Trophoblast cell (in vitro differentiated cells and primary cell): Measurements from ENCODE around the gene EHD3. TPM values are rescaled to one million over a fixed set of nuclear protein-coding genes. Genes with fewer than 3 reads are reported as not detected.
A peak's percentile ranks its signal among the peaks of the same experiment; 100 is the strongest.

ENCODE experiments used
- DNase-seq, 2 donors: peaks; one replicate each; pipeline ENCODE4 v3.0.0-alpha.2; 2016
- H2AFZ ChIP-seq: 2 replicates; pipeline ENCODE4 v1.6.1; 2013; ENCODE audit warnings: low read length, moderate library complexity, mild to moderate bottlenecking; ENCODE audit not compliant: insufficient read depth, poor library complexity
- H2AK5ac ChIP-seq: 2 replicates; pipeline ENCODE4 v1.6.1; 2013; ENCODE audit warnings: mild to moderate bottlenecking, low read length
- H2BK120ac ChIP-seq: 2 replicates; pipeline ENCODE4 v1.6.1; 2013; ENCODE audit warnings: low read length, mild to moderate bottlenecking, moderate library complexity; ENCODE audit not compliant: insufficient read depth, poor library complexity
- H2BK12ac ChIP-seq: 2 replicates; pipeline ENCODE4 v1.6.1; 2013; ENCODE audit warnings: mild to moderate bottlenecking, low read length, moderate library complexity
- H2BK5ac ChIP-seq: 2 replicates; pipeline ENCODE4 v1.6.1; 2013; ENCODE audit warnings: low read length, low read depth, moderate library complexity, mild to moderate bottlenecking; ENCODE audit not compliant: poor library complexity
- H3K14ac ChIP-seq: 2 replicates; pipeline ENCODE4 v1.6.1; 2013; ENCODE audit warnings: mild to moderate bottlenecking, low read length
- H3K18ac ChIP-seq: 2 replicates; pipeline ENCODE4 v1.6.1; 2013; ENCODE audit warnings: mild to moderate bottlenecking, low read length
- H3K23ac ChIP-seq: 2 replicates; pipeline ENCODE4 v1.6.1; 2013; ENCODE audit warnings: low read length
- H3K27ac ChIP-seq: 2 replicates; pipeline ENCODE4 v1.5.1; 2013; ENCODE audit warnings: low read depth, mild to moderate bottlenecking, inconsistent platforms, low read length, moderate library complexity
- H3K27me3 ChIP-seq: 2 replicates; pipeline ENCODE4 v1.6.1; 2013; ENCODE audit warnings: inconsistent platforms, mild to moderate bottlenecking, low read length, moderate library complexity; ENCODE audit not compliant: insufficient read depth
- H3K36me3 ChIP-seq, 2 experiments: 1 replicate in 1 of 2; 2 replicates in 1 of 2; pipeline ENCODE4 v1.6.1; 2013; ENCODE audit warnings: low read length in 2 of 2, mild to moderate bottlenecking in 2 of 2, moderate library complexity in 1 of 2; ENCODE audit not compliant: insufficient read depth in 2 of 2, control insufficient read depth in 1 of 2
- H3K4ac ChIP-seq: 2 replicates; pipeline ENCODE4 v1.6.1; 2013; ENCODE audit warnings: low read depth, mild to moderate bottlenecking, low read length, moderate library complexity
- H3K4me1 ChIP-seq, 2 experiments: 1 replicate in 1 of 2; 2 replicates in 1 of 2; pipeline ENCODE4 v1.6.1; 2013; ENCODE audit warnings: low read length in 2 of 2, mild to moderate bottlenecking in 2 of 2, moderate library complexity in 1 of 2; ENCODE audit not compliant: insufficient read depth in 2 of 2, control insufficient read depth in 1 of 2
- H3K4me2 ChIP-seq: 2 replicates; pipeline ENCODE4 v1.6.1; 2013; ENCODE audit warnings: inconsistent platforms, mild to moderate bottlenecking, low read length, moderate library complexity
- H3K4me3 ChIP-seq: 2 replicates; pipeline ENCODE4 v1.5.1; 2013; ENCODE audit warnings: mild to moderate bottlenecking, low read depth, low read length, inconsistent platforms
- H3K79me1 ChIP-seq: one replicate; pipeline ENCODE4 v1.6.1; 2013; ENCODE audit warnings: low read length
- H3K79me2 ChIP-seq: 2 replicates; pipeline ENCODE4 v1.6.1; 2013; ENCODE audit warnings: low read length, mild to moderate bottlenecking; ENCODE audit not compliant: control insufficient read depth, insufficient read depth, poor library complexity
- H3K9ac ChIP-seq: 2 replicates; pipeline ENCODE4 v1.6.1; 2013; ENCODE audit warnings: mild to moderate bottlenecking, low read length
- H3K9me3 ChIP-seq: 2 replicates; pipeline ENCODE4 v1.6.1; 2013; ENCODE audit warnings: low read depth, mild to moderate bottlenecking, control low read depth, inconsistent platforms, low read length; ENCODE audit not compliant: insufficient read depth
- H4K12ac ChIP-seq: 2 replicates; pipeline ENCODE4 v1.6.1; 2013; ENCODE audit warnings: low read depth, mild to moderate bottlenecking, low read length, moderate library complexity
- H4K8ac ChIP-seq: 2 replicates; pipeline ENCODE4 v1.6.1; 2013; ENCODE audit warnings: low read depth, mild to moderate bottlenecking, low read length, moderate library complexity
- H4K91ac ChIP-seq: one replicate; pipeline ENCODE4 v1.6.1; 2013; ENCODE audit warnings: low read depth, mild to moderate bottlenecking, low read length, moderate library complexity
- WGBS: extraction: QIAGEN DNeasy Blood & Tissue Kit; methylation state at CpG from one replicate; pipeline ENCODE4 v1.1.7; 2013; ENCODE audit warnings: missing lambda C conversion rate; ENCODE audit not compliant: insufficient read length, insufficient coverage; ENCODE audit errors: extremely low coverage; 5-methylcytosine and 5-hydroxymethylcytosine counted together
- polyA plus RNA-seq: library from polyadenylated mRNA; stranded (reverse); fragments of 200-250 nt; gene quantifications from 2 replicates; pipeline ENCODE4 v1.2.3, GENCODE V29; 2013

The EHD3 gene
- 26.5 and 29.5 TPM in 2 replicates for polyA plus RNA-seq

- Histone ChIP-seq H3K27me3 (no peaks in the 10 kb centered on the region), H2AK5ac (no peak within 1 kb of the TSS), H3K18ac (peak within 1 kb of the TSS; percentile 66), H4K91ac (peak within 1 kb of the TSS; percentile 64), H4K8ac (peak within 1 kb of the TSS; percentile 67), H2BK12ac (no peak within 1 kb of the TSS), H2BK120ac (peak within 1 kb of the TSS; percentile 49), H3K4me1 (peaks cover 17 to 19% of the 10 kb centered on the region in 2 experiments), H3K9me3 (no peaks in the 10 kb centered on the region), H3K14ac (peak within 1 kb of the TSS; percentile 43), H3K27ac (peak within 1 kb of the TSS; percentile 19), H3K9ac (peak within 1 kb of the TSS; percentile 77), H3K4me2 (peak within 1 kb of the TSS; percentile 97), H3K4ac (peak within 1 kb of the TSS; percentile 25), H3K4me3 (peak within 1 kb of the TSS; percentile 78), H3K23ac (no peak within 1 kb of the TSS), H4K12ac (peak within 1 kb of the TSS; percentile 41), H2AFZ (peak within 1 kb of the TSS; percentile 30), H3K36me3 (no peaks in the 10 kb centered on the region), H2BK5ac (no peak within 1 kb of the TSS), H3K79me2 (no peaks in the 10 kb centered on the region), H3K79me1 (peaks cover 12% of the 10 kb centered on the region)
- WGBS: no CpG with 5 or more reads among the region's 74 CpGs
- peak; percentile 93 to 95 for DNase-seq
Measured at GRCh38 chr2:31233741-31234682, at the start of gene EHD3. TSS of gene EHD3 (plus strand) at chr2:31234152. CDS start at chr2:31234622, 470 bp downstream.

GRCh38 chr2:31187166-31187565 is 46.8 kb upstream of the EHD3 start:
- Histone ChIP-seq H3K4ac (no peak overlapping the region), H3K4me1 (no peaks in the 10 kb centered on the region), H4K12ac (no peak overlapping the region), H3K9ac (no peak overlapping the region), H3K27ac (no peak overlapping the region), H3K18ac (no peak overlapping the region), H3K79me1 (no peaks in the 10 kb centered on the region), H3K79me2 (no peaks in the 10 kb centered on the region), H2AFZ (no peak overlapping the region), H3K4me2 (no peak overlapping the region), H4K91ac (no peak overlapping the region), H3K36me3 (no peaks in the 10 kb centered on the region), H3K9me3 (no peaks in the 10 kb centered on the region), H2BK5ac (no peak overlapping the region), H3K4me3 (no peak overlapping the region), H3K27me3 (no peaks in the 10 kb centered on the region), H2AK5ac (no peak overlapping the region), H3K14ac (no peak overlapping the region), H2BK12ac (no peak overlapping the region), H4K8ac (no peak overlapping the region), H2BK120ac (no peak overlapping the region), H3K23ac (no peak overlapping the region)
- DNase-seq: no peak
- no CpG with 5 or more reads among the region's 4 CpGs for WGBS

- Histone ChIP-seq H3K4me1 (no peaks in the 10 kb centered on the region), H3K4me2 (no peak overlapping the region), H2BK12ac (no peak overlapping the region), H3K23ac (no peak overlapping the region), H4K12ac (no peak overlapping the region), H3K4me3 (no peak overlapping the region), H3K9me3 (no peaks in the 10 kb centered on the region), H4K8ac (no peak overlapping the region), H4K91ac (no peak overlapping the region), H2BK120ac (no peak overlapping the region), H3K36me3 (no peaks in the 10 kb centered on the region), H2AFZ (no peak overlapping the region), H2BK5ac (no peak overlapping the region), H3K9ac (no peak overlapping the region), H3K79me1 (no peaks in the 10 kb centered on the region), H3K14ac (no peak overlapping the region), H3K4ac (no peak overlapping the region), H3K27ac (no peak overlapping the region), H3K79me2 (no peaks in the 10 kb centered on the region), H3K27me3 (no peaks in the 10 kb centered on the region), H2AK5ac (no peak overlapping the region), H3K18ac (no peak overlapping the region)
- WGBS: no CpG with 5 or more reads among the region's 5 CpGs
- no peak for DNase-seq
Measured at GRCh38 chr2:31188131-31188530, 45.8 kb upstream of the EHD3 start.

- H3K27me3 ChIP-seq: no peaks in the 10 kb centered on the region
- no peak overlapping the region for H2BK12ac ChIP-seq
Measured at GRCh38 chr2:31189141-31189540, 44.8 kb upstream of the EHD3 start.

More at GRCh38 chr2:31189141-31189540, 44.8 kb upstream of the EHD3 start:
- Histone ChIP-seq H3K36me3 (no peaks in the 10 kb centered on the region), H2AFZ (no peak overlapping the region), H3K79me2 (no peaks in the 10 kb centered on the region), H4K91ac (no peak overlapping the region), H3K4me2 (no peak overlapping the region), H3K9me3 (no peaks in the 10 kb centered on the region), H3K79me1 (no peaks in the 10 kb centered on the region), H3K9ac (no peak overlapping the region), H3K4me1 (no peaks in the 10 kb centered on the region), H4K12ac (no peak overlapping the region), H3K4me3 (no peak overlapping the region), H2BK120ac (no peak overlapping the region), H3K27ac (no peak overlapping the region), H3K23ac (no peak overlapping the region), H2AK5ac (no peak overlapping the region), H3K4ac (no peak overlapping the region), H3K14ac (no peak overlapping the region), H4K8ac (no peak overlapping the region), H2BK5ac (no peak overlapping the region), H3K18ac (no peak overlapping the region)
- no peak for DNase-seq
- WGBS: no CpG with 5 or more reads among the region's 4 CpGs
